NB4 (cell line): ENCODE measurements around the gene LONP2.

Experiments used
- CTCF ChIP-seq: IDR thresholded peaks from one replicate; pipeline ENCODE4 v1.5.1; 2012; ENCODE audit warnings: low read depth, low read length
- MAX ChIP-seq: IDR thresholded peaks from 2 replicates; pipeline ENCODE4 v1.6.1; 2011; ENCODE audit warnings: low read depth, low read length
- MYC ChIP-seq: IDR thresholded peaks from 2 replicates; pipeline ENCODE4 v1.6.1; 2011; ENCODE audit warnings: low read depth, low read length
- POLR2A ChIP-seq: IDR thresholded peaks from 2 replicates; pipeline ENCODE4 v1.6.1; 2011; ENCODE audit warnings: mild to moderate bottlenecking; ENCODE audit not compliant: insufficient read length; ENCODE audit errors: extremely low read depth

DNA sequence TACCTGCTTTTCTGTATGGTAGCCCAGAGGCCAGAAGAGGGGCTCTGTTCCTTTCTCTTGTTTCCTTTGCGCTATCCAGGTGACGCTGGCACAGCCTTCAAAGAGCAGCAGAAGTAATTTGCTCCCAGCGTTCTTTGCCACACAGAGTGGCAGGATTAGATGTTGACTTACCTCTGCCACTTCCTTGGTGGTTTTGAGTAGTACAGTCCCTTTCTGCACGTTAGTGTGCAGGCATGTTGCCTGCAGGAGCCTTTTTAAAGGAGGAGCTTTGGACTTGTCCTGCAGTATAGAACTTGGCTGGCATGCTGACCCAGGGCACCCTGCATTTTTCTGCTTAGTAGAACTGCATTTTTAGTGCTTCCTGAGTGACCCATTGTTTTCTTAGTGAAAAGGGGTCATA, 3.2 kb downstream of the LONP2 start, which contains the start of gene ABCC11:
- no peak for TF ChIP-seq CTCF
- no peak for TF ChIP-seq POLR2A
- TF ChIP-seq MAX = no peak
- no peak for TF ChIP-seq MYC
